ENCODE data around the gene ANKRD18B. TPM values are rescaled to one million over a fixed set of nuclear protein-coding genes. Genes with fewer than 3 reads are reported as not detected.
A peak's percentile ranks its signal among the peaks of the same experiment; 100 is the strongest.
"Not testable (repeated sequence)": the region's sequence is repeated elsewhere in the genome, so short reads cannot be mapped to it uniquely, and the experiment has no call there.

Gene ANKRD18B
- total RNA-seq, 1 experiment from 2014 or later, result 4.6 TPM

DNA sequence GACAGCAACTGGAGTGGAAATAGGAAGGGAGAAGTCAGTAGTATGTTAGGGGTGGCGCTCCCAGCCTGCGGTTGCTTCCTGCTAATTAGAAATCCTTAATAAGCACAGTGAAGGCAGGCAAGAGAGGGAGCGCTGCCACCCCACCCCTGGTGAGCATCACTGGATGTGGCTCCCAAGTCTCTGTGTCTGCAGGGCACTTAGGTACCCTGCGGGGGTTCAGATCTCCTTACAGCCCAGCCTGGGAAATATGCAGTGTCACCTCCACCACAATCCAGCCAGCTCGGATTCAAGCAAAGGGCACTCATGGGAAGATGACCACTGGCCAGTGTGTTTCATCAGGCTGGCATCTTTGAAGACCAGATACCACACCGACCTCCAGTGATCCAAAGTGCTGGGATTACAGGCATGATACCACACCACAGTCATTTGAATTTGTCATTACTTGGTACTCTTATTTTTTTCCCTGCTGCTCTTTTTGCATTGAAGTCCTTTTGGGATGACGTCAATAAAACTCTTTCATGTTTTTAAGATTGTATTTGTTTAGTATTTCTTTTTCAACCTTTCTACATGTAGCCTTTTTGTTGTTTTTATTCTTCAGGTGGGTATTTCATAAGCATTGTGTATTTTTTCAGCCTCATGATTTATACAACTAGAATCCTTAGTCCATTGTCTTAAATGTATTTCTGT lies 90.1 kb downstream of the ANKRD18B start:
- no peaks in the 10 kb centered on the region for H3K27me3 ChIP-seq (ENCODE audit: insufficient read depth, low read depth)
- H3K4me1 ChIP-seq (replicated peaks; ENCODE audit: insufficient read depth), result no peaks in the 10 kb centered on the region
- H3K4me2 ChIP-seq, result no peak overlapping the region
- no peak overlapping the region for H2AFZ ChIP-seq
- H3K9me3 ChIP-seq (ENCODE audit: insufficient read depth, low read depth), result no peaks in the 10 kb centered on the region
- intact Hi-C loops (cut with micrococcal nuclease; ENCODE audit: unreplicated experiment), result no loop called here
- TF ChIP-seq EZH2 (IDR thresholded peaks at IDR 0.05; ENCODE audit: low read depth) (no peak), CTCF (conservative IDR thresholded peaks at IDR 0.05) (no peak)
- no peaks in the 10 kb centered on the region for H4K20me1 ChIP-seq (ENCODE audit: insufficient read depth)
- no peaks in the 10 kb centered on the region for H3K9me2 ChIP-seq (ENCODE audit: insufficient read depth)
- POLR2A ChIA-PET (ENCODE audit: unreplicated experiment), result no interaction called here
- H3K79me2 ChIP-seq (ENCODE audit: low read depth), result no peaks in the 10 kb centered on the region
- no TSS peak for BruUV-seq (replicated peaks)
- no peak overlapping the region for H3K4me3 ChIP-seq
- no peak for DNase-seq
- CTCF ChIA-PET, result no interaction called here
- no peaks in the 10 kb centered on the region for H3K36me3 ChIP-seq (ENCODE audit: low read depth)
- no peaks in the 10 kb centered on the region for H3F3A ChIP-seq (ENCODE audit: insufficient read depth, low read depth)
- no peak overlapping the region for H3K27ac ChIP-seq

- intact Hi-C loops (cut with micrococcal nuclease; ENCODE audit: unreplicated experiment); H3K4me3 ChIP-seq; DNase-seq; H3K79me2 ChIP-seq (ENCODE audit: low read depth); H3K36me3 ChIP-seq (ENCODE audit: low read depth); CTCF ChIA-PET; H3F3A ChIP-seq (ENCODE audit: insufficient read depth, low read depth); H3K27me3 ChIP-seq (ENCODE audit: insufficient read depth, low read depth); BruUV-seq (replicated peaks); H3K9me2 ChIP-seq (ENCODE audit: insufficient read depth); H2AFZ ChIP-seq; H3K4me2 ChIP-seq; H3K27ac ChIP-seq; H4K20me1 ChIP-seq (ENCODE audit: insufficient read depth); H3K9me3 ChIP-seq (ENCODE audit: insufficient read depth, low read depth); POLR2A ChIA-PET (ENCODE audit: unreplicated experiment): not testable (repeated sequence)
- H3K4me1 ChIP-seq (replicated peaks; ENCODE audit: insufficient read depth), result peaks cover 10% of the 10 kb centered on the region
Measured at GRCh38 chr9:33618370-33618769, 94.3 kb downstream of the ANKRD18B start.

GRCh38 chr9:33619666-33620404 lies 95.8 kb downstream of the ANKRD18B start:
- intact Hi-C loops (cut with micrococcal nuclease; ENCODE audit: unreplicated experiment), result no loop called here
- Histone ChIP-seq H3K4me1 (replicated peaks; ENCODE audit: insufficient read depth) (peaks cover 10% of the 10 kb centered on the region), H3K27ac (no peak overlapping the region), H3K27me3 (ENCODE audit: insufficient read depth, low read depth) (no peaks in the 10 kb centered on the region), H2AFZ (no peak overlapping the region), H3K9me2 (ENCODE audit: insufficient read depth) (no peaks in the 10 kb centered on the region), H4K20me1 (ENCODE audit: insufficient read depth) (no peaks in the 10 kb centered on the region), H3K79me2 (ENCODE audit: low read depth) (no peaks in the 10 kb centered on the region), H3K9me3 (ENCODE audit: insufficient read depth, low read depth) (no peaks in the 10 kb centered on the region), H3K4me3 (no peak overlapping the region), H3F3A (ENCODE audit: insufficient read depth, low read depth) (no peaks in the 10 kb centered on the region), H3K4me2 (no peak overlapping the region), H3K36me3 (ENCODE audit: low read depth) (no peaks in the 10 kb centered on the region)
- ChIA-PET POLR2A (ENCODE audit: unreplicated experiment) (interaction anchor here (0.7 kb wide), 1 partner anchor 136 kb away, joined by 10 read pairs; no protein-coding TSS in a partner anchor), CTCF (no interaction called here)
- peak in 1 of 2 experiments; percentile 49 for DNase-seq
- TF ChIP-seq CTCF (conservative IDR thresholded peaks at IDR 0.05), result no peak
- TF ChIP-seq EZH2 (IDR thresholded peaks at IDR 0.05; ENCODE audit: low read depth), result no peak
- no TSS peak for BruUV-seq (replicated peaks)
